T-helper 2 cell (primary cell): ENCODE results near the gene DNAJB1.

Experiments used
- DNase-seq, 5 experiments: peaks; one replicate each; pipeline versions ENCODE4 v3.0.0 to v3.0.0-alpha.2; 2012 to 2022

The DNAJB1 gene

GRCh38 chr19:14472202-14472938, 45.8 kb downstream of the DNAJB1 start:
- peak; percentile 67 to 85 (median 75) for DNase-seq

- DNase-seq, result no peak
Observed at GRCh38 chr19:14471436-14472187, 46.6 kb downstream of the DNAJB1 start.

GRCh38 chr19:14470031-14470876, 47.9 kb downstream of the DNAJB1 start:
- no peak for DNase-seq

GRCh38 chr19:14467816-14468215, 50.4 kb downstream of the DNAJB1 start:
- DNase-seq, result no peak

- DNase-seq, result no peak
Observed at GRCh38 chr19:14467391-14467790, 50.8 kb downstream of the DNAJB1 start.
